HG03354 (cell line): Measurements from ENCODE around the gene MAPK14.

Experiments used
- ATAC-seq: cut with Tn5 transposase; IDR thresholded peaks from one replicate; pipeline ENCODE4 v1.9.1; 2021; ENCODE audit warnings: mild to moderate bottlenecking; ENCODE audit not compliant: unreplicated experiment, poor library complexity, severe bottlenecking

The MAPK14 gene

DNA sequence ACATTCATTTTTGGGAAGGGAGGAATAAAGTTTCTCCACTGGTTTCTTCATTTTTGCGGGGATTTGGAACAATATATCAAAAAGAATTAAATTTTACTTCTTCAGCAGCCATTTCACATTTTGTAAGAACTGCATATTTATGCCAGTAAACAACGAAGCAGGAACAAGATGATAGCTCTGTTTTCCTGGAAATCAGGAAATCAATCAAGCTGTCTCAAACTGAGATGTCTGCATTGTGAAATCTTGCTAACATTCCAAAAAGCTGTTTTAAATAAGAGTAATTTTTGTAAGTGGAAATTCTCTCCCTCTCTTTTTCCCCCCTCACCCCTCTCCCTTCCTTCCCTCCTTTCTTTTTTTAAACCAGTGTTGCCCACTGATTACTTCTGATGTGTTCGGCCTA lies 122.7 kb downstream of the MAPK14 start:
- ATAC-seq: no peak

- no peak for ATAC-seq
These were observed 126.7 kb downstream of the MAPK14 start for GRCh38 chr6:36154286-36154685.

DNA sequence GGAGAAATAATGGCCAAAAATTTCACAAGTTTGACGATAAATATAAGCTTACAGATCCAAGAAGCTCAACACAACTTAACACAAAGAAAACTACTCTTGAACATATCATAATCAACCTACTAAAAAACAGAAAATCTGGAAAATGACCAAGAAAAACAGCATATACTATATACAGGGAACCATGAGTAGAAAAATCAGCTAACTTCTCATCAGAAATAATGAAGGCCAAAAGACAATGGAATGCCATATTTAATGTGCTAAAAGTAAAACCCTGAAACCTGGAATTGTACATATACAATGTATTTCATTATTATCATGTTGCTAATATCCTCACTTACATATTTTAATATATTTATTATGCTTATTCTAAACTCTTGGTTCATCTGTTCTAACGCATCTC lies 128.1 kb downstream of the MAPK14 start:
- ATAC-seq: no peak

DNA sequence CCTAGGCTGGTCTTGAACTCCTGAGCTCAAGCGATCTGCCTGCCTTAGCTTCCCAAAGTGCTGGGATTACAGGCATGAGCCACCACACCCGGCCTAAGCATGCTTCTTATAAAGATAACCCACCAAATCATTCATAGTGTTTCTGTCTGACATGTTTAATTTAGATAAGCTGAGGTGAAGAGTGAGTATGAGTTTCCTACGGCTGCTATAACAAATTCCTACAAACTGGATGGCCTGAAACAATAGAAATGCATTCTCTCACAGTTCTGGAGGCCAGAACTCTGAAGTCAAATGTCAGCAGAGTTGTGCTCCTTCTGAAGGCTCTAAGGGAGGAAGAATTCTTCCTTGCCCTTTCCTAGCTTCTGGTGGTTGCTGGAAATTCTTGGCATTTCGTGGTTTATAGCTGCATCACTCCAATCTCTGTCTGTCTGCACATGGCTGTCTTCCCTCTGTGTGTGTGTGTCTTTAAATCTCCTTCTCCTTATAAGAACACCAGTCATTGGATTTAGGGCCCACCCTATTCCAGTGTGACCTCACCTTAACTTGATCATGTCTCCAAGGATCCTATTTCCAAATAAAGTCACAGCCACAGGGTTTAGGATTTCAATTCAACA lies 132.6 kb downstream of the MAPK14 start:
- ATAC-seq: no peak
